WTC11 (cell line): ENCODE data around the gene DDX46. TPM values are rescaled to one million over a fixed set of nuclear protein-coding genes. Genes with fewer than 3 reads are reported as not detected.
A peak's percentile ranks its signal among the peaks of the same experiment; 100 is the strongest.
"Not testable (repeated sequence)": the region's sequence is repeated elsewhere in the genome, so short reads cannot be mapped to it uniquely, and the experiment has no call there.

Experiments used
- ATAC-seq: fragments of 200-7000 bp; cut with Tn5 transposase; 2 replicates; pipeline ENCODE4 v1.10.0; 2021; ENCODE audit warnings: mild to moderate bottlenecking, moderate library complexity
- CTCF ChIA-PET: fragments of 300-600 bp; sonication (Branson Sonifier 250); formaldehyde crosslinking; loops from one replicate; lab custom pipeline; 2021; ENCODE audit warnings: antibody characterized with exemption; lab: Charles Lee
- POLR2A ChIA-PET: fragments of 350-600 bp; sonication (Branson Sonifier 250); formaldehyde crosslinking; loops from one replicate; lab custom pipeline; 2021; ENCODE audit warnings: antibody characterized with exemption; lab: Charles Lee
- DNase-seq: peaks from one replicate; pipeline ENCODE4 v3.0.0; 2021; ENCODE audit warnings: low spot score
- H3K27ac Mint-ChIP-seq: 2 replicates; pipeline ENCODE4 v1.8.0; 2021; ENCODE audit warnings: mixed read lengths
- H3K27me3 Mint-ChIP-seq: 2 replicates; pipeline ENCODE4 v1.8.0; 2021; ENCODE audit warnings: low read depth, mild to moderate bottlenecking, moderate library complexity, mixed read lengths
- H3K36me3 Mint-ChIP-seq: 2 replicates; pipeline ENCODE4 v1.8.0; 2021; ENCODE audit warnings: mixed read lengths
- H3K4me1 Mint-ChIP-seq: 2 replicates; pipeline ENCODE4 v1.8.0; 2022; ENCODE audit warnings: mixed read lengths
- H3K4me3 Mint-ChIP-seq: 2 replicates; pipeline ENCODE4 v1.8.0; 2021; ENCODE audit warnings: mild to moderate bottlenecking, moderate library complexity, mixed read lengths
- H3K9me3 Mint-ChIP-seq: 2 replicates; pipeline ENCODE4 v1.8.0; 2021; ENCODE audit warnings: mixed read lengths
- ATF1 ChIP-seq: sonication (generic); formaldehyde crosslinking; IDR thresholded peaks from 2 replicates; pipeline ENCODE4 v1.8.1; 2023; ENCODE audit warnings: mild to moderate bottlenecking, moderate library complexity, missing genetic modification reagents
- CREM ChIP-seq: sonication (generic); formaldehyde crosslinking; IDR thresholded peaks from 2 replicates; pipeline ENCODE4 v1.8.1; 2022; ENCODE audit warnings: mild to moderate bottlenecking, missing genetic modification reagents, moderate library complexity
- ESRRA ChIP-seq: sonication (generic); formaldehyde crosslinking; IDR thresholded peaks from 2 replicates; pipeline ENCODE4 v1.8.1; 2022; ENCODE audit warnings: mild to moderate bottlenecking, missing genetic modification reagents, borderline replicate concordance
- FOXJ3 ChIP-seq: sonication (generic); formaldehyde crosslinking; IDR thresholded peaks from 2 replicates; pipeline ENCODE4 v1.9.0; 2021; ENCODE audit warnings: missing genetic modification reagents, mild to moderate bottlenecking, borderline replicate concordance
- JAZF1 ChIP-seq: fragments of 250-450 bp; sonication (Bioruptor Pico); IDR thresholded peaks from 2 replicates; pipeline ENCODE4 v1.9.0; 2021; ENCODE audit warnings: moderate library complexity, mild to moderate bottlenecking, inconsistent platforms
- MXD4 ChIP-seq: fragments of 250-450 bp; sonication (Bioruptor Pico); IDR thresholded peaks from 2 replicates; pipeline ENCODE4 v1.8.0; 2021; ENCODE audit warnings: mild to moderate bottlenecking, moderate library complexity, borderline replicate concordance
- NFYB ChIP-seq: sonication (generic); formaldehyde crosslinking; conservative IDR thresholded peaks from 2 replicates; pipeline ENCODE4 v1.8.0; 2022; ENCODE audit warnings: low read depth, missing genetic modification reagents
- PREB ChIP-seq: sonication (generic); formaldehyde crosslinking; IDR thresholded peaks from 2 replicates; pipeline ENCODE4 v1.8.1; 2022; ENCODE audit warnings: mild to moderate bottlenecking, missing genetic modification reagents, moderate library complexity, borderline replicate concordance
- SMAD4 ChIP-seq: sonication (generic); formaldehyde crosslinking; IDR thresholded peaks from 2 replicates; pipeline ENCODE4 v1.8.0; 2022; ENCODE audit warnings: mild to moderate bottlenecking, missing genetic modification reagents
- ZBTB21 ChIP-seq: sonication (generic); formaldehyde crosslinking; IDR thresholded peaks from 2 replicates; pipeline ENCODE4 v1.8.1; 2023; ENCODE audit warnings: mild to moderate bottlenecking, missing genetic modification reagents, borderline replicate concordance
- ZNF121 ChIP-seq: sonication (generic); formaldehyde crosslinking; IDR thresholded peaks from 2 replicates; pipeline ENCODE4 v1.8.0; 2023; ENCODE audit warnings: missing genetic modification reagents
- ZNF232 ChIP-seq: sonication (generic); formaldehyde crosslinking; IDR thresholded peaks from 2 replicates; pipeline ENCODE4 v1.8.0; 2022; ENCODE audit warnings: mild to moderate bottlenecking, missing genetic modification reagents
- ZNF281 ChIP-seq: sonication (generic); formaldehyde crosslinking; IDR thresholded peaks from 2 replicates; pipeline ENCODE4 v1.8.0; 2023; ENCODE audit warnings: mild to moderate bottlenecking, missing genetic modification reagents
- ZNF317 ChIP-seq: sonication (generic); formaldehyde crosslinking; IDR thresholded peaks from 2 replicates; pipeline ENCODE4 v1.8.1; 2023; ENCODE audit warnings: low read depth, mild to moderate bottlenecking, moderate library complexity, missing genetic modification reagents, borderline replicate concordance
- ZNF423 ChIP-seq: fragments of 250-450 bp; sonication (Bioruptor Pico); IDR thresholded peaks from 2 replicates; pipeline ENCODE4 v2.1.2; 2022; ENCODE audit warnings: mild to moderate bottlenecking, moderate library complexity
- total RNA-seq: library from RNA; stranded (reverse); gene quantifications from 3 replicates; pipeline ENCODE4 v1.2.3, GENCODE V29; 2021
- TF ChIP-seq, protein P1 (sequence below): sonication (generic); formaldehyde crosslinking; IDR thresholded peaks from 2 replicates; pipeline ENCODE4 v1.8.0; 2022; ENCODE audit warnings: missing genetic modification reagents

Gene DDX46
- total RNA-seq, 1 experiment from 2014 or later = 123 TPM

- Mint-ChIP-seq H3K27ac (peak overlapping the region; percentile 58; the same call in 1 of the 2 replicates), H3K4me1 (peaks cover 7% of the 10 kb centered on the region), H3K27me3 (no peaks in the 10 kb centered on the region), H3K36me3 (peaks cover 24% of the 10 kb centered on the region), H3K4me3 (no peak overlapping the region), H3K9me3 (no peaks in the 10 kb centered on the region)
- ATAC-seq (no peak), DNase-seq (no peak)
- CTCF ChIA-PET = interaction anchor here (1.1 to 1.6 kb wide), 2 partner anchors 42 to 53 kb away, joined by 3 to 8 read pairs; partner anchors contain the start of gene PCBD2
- POLR2A ChIA-PET = interaction anchor here (0.6 kb wide), 1 partner anchor 226 kb away, joined by 12 read pairs; no protein-coding TSS in a partner anchor
- no peak for TF ChIP-seq ZNF281
- no peak for TF ChIP-seq ATF1 (CRISPR knock-in tag)
- no peak for TF ChIP-seq FOXJ3 (CRISPR knock-in tag)
These were observed 92.8 kb downstream of the DDX46 start for GRCh38 chr5:134851307-134851923.

DNA sequence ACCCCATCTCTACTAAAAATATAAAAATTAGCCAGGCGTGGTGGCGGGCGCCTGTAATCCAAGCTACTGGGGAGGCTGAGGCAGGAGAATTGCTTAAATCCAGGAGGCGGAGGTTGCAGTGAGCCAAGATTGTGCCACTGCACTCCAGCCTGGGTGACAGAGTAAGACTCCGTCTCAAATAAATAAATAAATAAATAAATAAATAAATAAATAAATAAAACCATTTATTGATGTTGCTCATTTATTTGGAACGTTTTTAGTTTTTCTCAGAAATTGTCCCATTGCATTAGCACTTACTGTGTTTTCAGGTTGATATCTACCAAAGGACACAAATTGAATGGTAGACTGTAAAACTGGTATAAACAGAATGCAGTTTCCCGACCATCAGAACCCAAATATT lies 97.9 kb downstream of the DDX46 start:
- DNase-seq, H3K27ac Mint-ChIP-seq, H3K9me3 Mint-ChIP-seq, H3K4me3 Mint-ChIP-seq, H3K27me3 Mint-ChIP-seq, H3K4me1 Mint-ChIP-seq, ATAC-seq, CTCF ChIA-PET: not testable (repeated sequence)
- POLR2A ChIA-PET = interaction anchor here (1.4 kb wide), 1 partner anchor 11 kb away, joined by 3 read pairs; the partner anchor contains the start of gene C5orf24
- H3K36me3 Mint-ChIP-seq = peaks cover 21% of the 10 kb centered on the region

DNA sequence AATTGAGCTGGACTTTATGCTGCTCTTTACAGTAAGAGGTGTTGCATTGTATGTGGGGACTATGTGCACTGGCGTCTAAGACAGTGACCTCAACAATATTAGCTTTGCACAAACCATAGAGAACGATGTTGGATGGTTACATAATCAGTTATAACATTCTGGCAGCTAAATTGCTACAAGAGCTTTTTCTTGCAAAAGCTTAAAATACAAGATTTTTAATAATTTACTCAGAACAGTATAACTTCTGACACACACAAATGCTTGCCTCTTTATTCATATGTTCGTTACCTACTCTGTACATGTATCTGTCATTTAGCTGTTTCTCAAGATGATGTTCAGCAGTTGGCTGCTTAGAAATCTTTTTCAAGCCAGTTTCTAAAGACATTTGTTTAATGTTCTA lies 98.8 kb downstream of the DDX46 start:
- POLR2A ChIA-PET = no interaction called here
- DNase-seq = no peak
- H3K27me3 Mint-ChIP-seq = no peaks in the 10 kb centered on the region
- CTCF ChIA-PET = no interaction called here
- TF ChIP-seq ZNF423 (CRISPR knock-in tag) (no peak), ZNF232 (no peak)
- TF ChIP-seq, all 79 proteins: peak for 0
- Mint-ChIP-seq H3K27ac (no peak overlapping the region), H3K4me1 (no peaks in the 10 kb centered on the region), H3K36me3 (peaks cover 19% of the 10 kb centered on the region), H3K4me3 (no peak overlapping the region), H3K9me3 (no peaks in the 10 kb centered on the region)
- ATAC-seq = no peak

DNA sequence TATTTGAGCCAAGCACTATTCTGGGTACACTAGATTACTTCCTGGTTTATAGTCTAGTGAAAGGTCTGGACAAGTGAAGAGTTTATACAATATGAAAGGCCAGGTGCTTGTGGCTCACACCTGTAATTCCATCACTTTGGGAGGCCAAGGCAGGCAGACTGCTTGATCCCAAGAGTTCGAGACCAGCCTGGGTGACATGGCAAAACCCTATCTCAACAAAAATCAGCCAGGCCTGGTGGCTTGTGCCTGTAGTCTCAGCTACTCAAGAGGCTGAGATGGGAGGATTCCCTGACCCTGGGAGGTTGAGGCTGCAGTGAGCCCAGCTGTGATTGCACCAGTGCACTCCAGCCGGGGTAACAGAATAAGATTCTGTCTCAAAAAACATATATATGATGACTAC lies 106.1 kb downstream of the DDX46 start:
- DNase-seq (no peak), ATAC-seq (no peak)
- POLR2A ChIA-PET = no interaction called here
- Mint-ChIP-seq H3K9me3 (no peaks in the 10 kb centered on the region), H3K4me3 (no peak overlapping the region), H3K4me1 (no peaks in the 10 kb centered on the region), H3K36me3 (no peaks in the 10 kb centered on the region), H3K27me3 (no peaks in the 10 kb centered on the region), H3K27ac (no peak overlapping the region)
- CTCF ChIA-PET = interaction anchor here (1.5 kb wide), 1 partner anchor 40 kb away, joined by 4 read pairs; the partner anchor contains the start of gene PCBD2
- TF ChIP-seq JAZF1 (CRISPR knock-in tag) (no peak), ZBTB21 (no peak), MXD4 (CRISPR knock-in tag) (no peak), ZNF317 (CRISPR knock-in tag) (no peak), CREM (CRISPR knock-in tag) (no peak), PREB (CRISPR knock-in tag) (no peak), NFYB (no peak), ZNF121 (CRISPR knock-in tag) (no peak), SMAD4 (CRISPR knock-in tag) (no peak), ESRRA (CRISPR knock-in tag) (no peak)
- TF ChIP-seq, protein P1, sequence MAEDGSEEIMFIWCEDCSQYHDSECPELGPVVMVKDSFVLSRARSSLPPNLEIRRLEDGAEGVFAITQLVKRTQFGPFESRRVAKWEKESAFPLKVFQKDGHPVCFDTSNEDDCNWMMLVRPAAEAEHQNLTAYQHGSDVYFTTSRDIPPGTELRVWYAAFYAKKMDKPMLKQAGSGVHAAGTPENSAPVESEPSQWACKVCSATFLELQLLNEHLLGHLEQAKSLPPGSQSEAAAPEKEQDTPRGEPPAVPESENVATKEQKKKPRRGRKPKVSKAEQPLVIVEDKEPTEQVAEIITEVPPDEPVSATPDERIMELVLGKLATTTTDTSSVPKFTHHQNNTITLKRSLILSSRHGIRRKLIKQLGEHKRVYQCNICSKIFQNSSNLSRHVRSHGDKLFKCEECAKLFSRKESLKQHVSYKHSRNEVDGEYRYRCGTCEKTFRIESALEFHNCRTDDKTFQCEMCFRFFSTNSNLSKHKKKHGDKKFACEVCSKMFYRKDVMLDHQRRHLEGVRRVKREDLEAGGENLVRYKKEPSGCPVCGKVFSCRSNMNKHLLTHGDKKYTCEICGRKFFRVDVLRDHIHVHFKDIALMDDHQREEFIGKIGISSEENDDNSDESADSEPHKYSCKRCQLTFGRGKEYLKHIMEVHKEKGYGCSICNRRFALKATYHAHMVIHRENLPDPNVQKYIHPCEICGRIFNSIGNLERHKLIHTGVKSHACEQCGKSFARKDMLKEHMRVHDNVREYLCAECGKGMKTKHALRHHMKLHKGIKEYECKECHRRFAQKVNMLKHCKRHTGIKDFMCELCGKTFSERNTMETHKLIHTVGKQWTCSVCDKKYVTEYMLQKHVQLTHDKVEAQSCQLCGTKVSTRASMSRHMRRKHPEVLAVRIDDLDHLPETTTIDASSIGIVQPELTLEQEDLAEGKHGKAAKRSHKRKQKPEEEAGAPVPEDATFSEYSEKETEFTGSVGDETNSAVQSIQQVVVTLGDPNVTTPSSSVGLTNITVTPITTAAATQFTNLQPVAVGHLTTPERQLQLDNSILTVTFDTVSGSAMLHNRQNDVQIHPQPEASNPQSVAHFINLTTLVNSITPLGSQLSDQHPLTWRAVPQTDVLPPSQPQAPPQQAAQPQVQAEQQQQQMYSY = no peak
